Large intestine (tissue), 3 donors: ENCODE data around the gene LACTBL1. TPM values are rescaled to one million over a fixed set of nuclear protein-coding genes. Genes with fewer than 3 reads are reported as not detected.

Experiments used
- DNase-seq, 2 donors: peaks; one replicate each; pipeline versions ENCODE4 v3.0.0 to v3.0.0-alpha.2; 2013
- H3K27ac ChIP-seq: one replicate; pipeline ENCODE4 v1.5.1; 2013; ENCODE audit warnings: low read length
- H3K27me3 ChIP-seq: 2 replicates; pipeline ENCODE4 v1.6.1; 2013; ENCODE audit warnings: low read length; ENCODE audit not compliant: control insufficient read depth, insufficient read depth
- H3K36me3 ChIP-seq: 2 replicates; pipeline ENCODE4 v1.6.1; 2013; ENCODE audit warnings: low read length; ENCODE audit not compliant: control insufficient read depth, insufficient read depth
- H3K4me1 ChIP-seq: one replicate; pipeline ENCODE4 v1.6.1; 2013; ENCODE audit warnings: low read length; ENCODE audit not compliant: control insufficient read depth, insufficient read depth
- H3K4me3 ChIP-seq: one replicate; pipeline ENCODE4 v1.5.1; 2013; ENCODE audit warnings: low read length
- H3K9me3 ChIP-seq: one replicate; pipeline ENCODE4 v1.6.1; 2013; ENCODE audit warnings: mild to moderate bottlenecking, low read depth, low read length, moderate library complexity; ENCODE audit not compliant: control insufficient read depth
- WGBS: methylation state at CpG from one replicate; pipeline ENCODE4 v1.1.5; 2013; ENCODE audit warnings: low lambda C conversion rate; ENCODE audit not compliant: insufficient coverage; 5-methylcytosine and 5-hydroxymethylcytosine counted together
- polyA plus RNA-seq: library from polyadenylated mRNA; unstranded; fragments of 120-200 nt; gene quantifications from one replicate; pipeline ENCODE4 v1.2.1, GENCODE V29; 2013

LACTBL1 gene
- polyA plus RNA-seq, 1 donor = not detected

GRCh38 chr1:22976461-22977243 is 4.0 kb upstream of the LACTBL1 start:
- no peaks in the 10 kb centered on the region for H3K4me1 ChIP-seq
- no peaks in the 10 kb centered on the region for H3K9me3 ChIP-seq
- H3K4me3 ChIP-seq = no peak overlapping the region
- H3K27ac ChIP-seq = no peak overlapping the region
- WGBS = no CpG with 5 or more reads among the region's 9 CpGs
- DNase-seq = peak; percentile 53 to 59
- H3K27me3 ChIP-seq = no peaks in the 10 kb centered on the region
- H3K36me3 ChIP-seq = no peaks in the 10 kb centered on the region

GRCh38 chr1:22976127-22976460 is 3.4 kb upstream of the LACTBL1 start:
- Histone ChIP-seq H3K4me3 (no peak overlapping the region), H3K36me3 (no peaks in the 10 kb centered on the region), H3K27me3 (peaks cover 1% of the 10 kb centered on the region), H3K9me3 (no peaks in the 10 kb centered on the region), H3K4me1 (no peaks in the 10 kb centered on the region), H3K27ac (no peak overlapping the region)
- no peak for DNase-seq
- no CpG with 5 or more reads among the region's 4 CpGs for WGBS

- no peak overlapping the region for H3K27ac ChIP-seq
- no peak for DNase-seq
- no peaks in the 10 kb centered on the region for H3K36me3 ChIP-seq
- no CpG with 5 or more reads among the region's 3 CpGs for WGBS
- H3K9me3 ChIP-seq = no peaks in the 10 kb centered on the region
- peaks cover 3% of the 10 kb centered on the region for H3K27me3 ChIP-seq
- H3K4me1 ChIP-seq = no peaks in the 10 kb centered on the region
- H3K4me3 ChIP-seq = no peak overlapping the region
Observed at GRCh38 chr1:22975694-22976093, 3.0 kb upstream of the LACTBL1 start.

GRCh38 chr1:22971611-22972405 is 858 bp downstream of the LACTBL1 start:
- H3K36me3 ChIP-seq = no peaks in the 10 kb centered on the region
- no peak for DNase-seq
- peaks cover 3% of the 10 kb centered on the region for H3K27me3 ChIP-seq
- H3K4me1 ChIP-seq = no peaks in the 10 kb centered on the region
- no peak overlapping the region for H3K4me3 ChIP-seq
- H3K9me3 ChIP-seq = no peaks in the 10 kb centered on the region
- 50% methylated on average over 2 of the region's 5 CpGs for WGBS
- no peak overlapping the region for H3K27ac ChIP-seq

GRCh38 chr1:22971161-22971560 is 1.5 kb downstream of the LACTBL1 start:
- no CpG with 5 or more reads among the region's 3 CpGs for WGBS
- Histone ChIP-seq H3K27me3 (peaks cover 3% of the 10 kb centered on the region), H3K4me1 (no peaks in the 10 kb centered on the region)

GRCh38 chr1:22970096-22970495 is 2.6 kb downstream of the LACTBL1 start:
- no peaks in the 10 kb centered on the region for H3K36me3 ChIP-seq
- no peak for DNase-seq
- H3K4me3 ChIP-seq = no peak overlapping the region
- no peaks in the 10 kb centered on the region for H3K9me3 ChIP-seq
- no peak overlapping the region for H3K27ac ChIP-seq
- H3K4me1 ChIP-seq = no peaks in the 10 kb centered on the region
- H3K27me3 ChIP-seq = peaks cover 3% of the 10 kb centered on the region
- WGBS = 100% methylated on average over 2 of the region's 2 CpGs

More at GRCh38 chr1:22971161-22971560, 1.5 kb downstream of the LACTBL1 start:
- no peak overlapping the region for H3K4me3 ChIP-seq
- H3K27ac ChIP-seq = no peak overlapping the region
- no peak for DNase-seq
- no peaks in the 10 kb centered on the region for H3K9me3 ChIP-seq
- no peaks in the 10 kb centered on the region for H3K36me3 ChIP-seq

- no peak overlapping the region for H3K27ac ChIP-seq
- no peak overlapping the region for H3K4me3 ChIP-seq
- H3K27me3 ChIP-seq = peaks cover 3% of the 10 kb centered on the region
- no CpG with 5 or more reads among the region's 5 CpGs for WGBS
- H3K36me3 ChIP-seq = no peaks in the 10 kb centered on the region
- H3K9me3 ChIP-seq = no peaks in the 10 kb centered on the region
- DNase-seq = peak; percentile 40 to 69
- no peaks in the 10 kb centered on the region for H3K4me1 ChIP-seq
Observed at GRCh38 chr1:22969304-22969709, 3.4 kb downstream of the LACTBL1 start.

GRCh38 chr1:22967833-22968232 is 4.8 kb downstream of the LACTBL1 start:
- 63% methylated on average over 2 of the region's 2 CpGs for WGBS
- Histone ChIP-seq H3K27ac (no peak overlapping the region), H3K4me3 (no peak overlapping the region), H3K4me1 (no peaks in the 10 kb centered on the region), H3K27me3 (peaks cover 3% of the 10 kb centered on the region), H3K9me3 (no peaks in the 10 kb centered on the region), H3K36me3 (no peaks in the 10 kb centered on the region)
- no peak for DNase-seq

GRCh38 chr1:22966309-22966708 is 6.4 kb downstream of the LACTBL1 start:
- DNase-seq = no peak
- H3K9me3 ChIP-seq = no peaks in the 10 kb centered on the region
- no peaks in the 10 kb centered on the region for H3K36me3 ChIP-seq
- no peak overlapping the region for H3K27ac ChIP-seq
- no peaks in the 10 kb centered on the region for H3K4me1 ChIP-seq
- H3K4me3 ChIP-seq = no peak overlapping the region
- WGBS = 100% methylated on average over 2 of the region's 5 CpGs
- peaks cover 3% of the 10 kb centered on the region for H3K27me3 ChIP-seq

GRCh38 chr1:22963044-22963677 is 9.5 kb downstream of the LACTBL1 start:
- Histone ChIP-seq H3K36me3 (no peaks in the 10 kb centered on the region), H3K27me3 (no peaks in the 10 kb centered on the region), H3K9me3 (no peaks in the 10 kb centered on the region), H3K4me3 (no peak overlapping the region), H3K4me1 (peaks cover 6% of the 10 kb centered on the region), H3K27ac (no peak overlapping the region)
- no CpG with 5 or more reads among the region's 10 CpGs for WGBS
- peak; percentile 35 to 53 for DNase-seq
